HL-60/S4 (cell line): ENCODE measurements around the gene CD109.
"Not testable (repeated sequence)": the region's sequence is repeated elsewhere in the genome, so short reads cannot be mapped to it uniquely, and the experiment has no call there.

Experiments
- in situ Hi-C: fragments of 300-500 bp; cut with MboI; formaldehyde crosslinking; loops from 2 replicates; pipeline ENCODE4 v1.14.3; 2022; ENCODE audit warnings: low sequenced_read_pairs

Gene CD109

GRCh38 chr6:73683574-73683973 is 12.4 kb upstream of the CD109 start:
- in situ Hi-C loops: not testable (repeated sequence)

DNA sequence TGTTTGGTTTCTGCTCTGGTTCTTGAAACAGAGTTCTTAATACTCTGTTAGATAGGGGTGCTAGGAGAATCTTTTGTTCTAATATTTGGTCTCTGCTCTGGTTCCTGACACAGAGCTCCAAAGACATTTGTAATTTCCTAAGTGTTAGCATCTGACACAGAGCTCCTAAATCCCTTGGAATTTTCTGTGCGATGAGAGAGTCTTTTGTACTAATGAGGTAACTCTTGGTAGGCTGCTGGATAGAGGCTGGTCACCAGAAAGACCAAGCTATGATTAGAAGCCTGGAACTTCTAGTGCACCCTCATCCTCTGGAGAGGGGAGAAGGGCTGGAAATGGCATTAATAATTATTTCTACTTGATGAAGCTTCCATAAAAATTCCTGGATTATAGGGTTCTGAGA is 7.7 kb upstream of the CD109 start:
- in situ Hi-C loops: no loop called here

DNA sequence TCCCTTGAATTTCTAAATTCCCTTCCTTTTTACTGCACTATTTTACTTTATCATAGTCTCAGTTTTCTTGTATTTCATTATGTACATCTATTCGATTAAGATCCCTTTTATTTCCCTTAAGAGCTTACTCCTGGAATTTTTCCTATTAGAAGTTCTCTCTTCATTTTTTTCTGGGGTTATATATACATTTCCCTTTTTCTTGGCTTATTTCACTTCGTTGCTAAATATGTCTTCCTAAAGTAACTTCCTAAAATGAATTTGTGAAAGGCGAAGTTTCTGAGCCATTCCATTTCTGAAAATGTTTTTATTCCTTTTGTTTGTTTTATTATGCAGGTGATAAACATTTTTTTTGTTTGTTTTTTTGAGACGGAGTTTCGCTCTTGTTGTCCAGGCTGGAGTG is 5.9 kb upstream of the CD109 start:
- in situ Hi-C loops: no loop called here

DNA sequence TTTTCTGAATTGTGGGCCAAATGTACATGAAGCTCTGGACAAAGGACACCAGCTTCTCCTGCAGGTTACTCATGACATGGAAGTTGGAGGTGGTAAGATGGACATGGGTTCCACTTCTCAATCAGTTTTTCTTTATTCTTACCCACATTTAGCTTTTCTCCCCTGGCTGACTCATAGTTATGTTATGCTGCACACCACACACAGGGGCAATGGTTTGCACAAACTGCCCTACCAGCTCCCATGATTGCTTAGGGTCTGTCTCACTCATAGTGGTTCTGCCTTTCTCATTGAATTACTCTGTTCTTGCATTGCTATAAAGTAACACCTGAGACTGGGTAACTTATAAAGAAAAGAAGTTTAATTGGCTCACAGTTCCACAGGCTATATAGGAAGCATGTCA is 4.5 kb upstream of the CD109 start:
- in situ Hi-C loops: no loop called here

DNA sequence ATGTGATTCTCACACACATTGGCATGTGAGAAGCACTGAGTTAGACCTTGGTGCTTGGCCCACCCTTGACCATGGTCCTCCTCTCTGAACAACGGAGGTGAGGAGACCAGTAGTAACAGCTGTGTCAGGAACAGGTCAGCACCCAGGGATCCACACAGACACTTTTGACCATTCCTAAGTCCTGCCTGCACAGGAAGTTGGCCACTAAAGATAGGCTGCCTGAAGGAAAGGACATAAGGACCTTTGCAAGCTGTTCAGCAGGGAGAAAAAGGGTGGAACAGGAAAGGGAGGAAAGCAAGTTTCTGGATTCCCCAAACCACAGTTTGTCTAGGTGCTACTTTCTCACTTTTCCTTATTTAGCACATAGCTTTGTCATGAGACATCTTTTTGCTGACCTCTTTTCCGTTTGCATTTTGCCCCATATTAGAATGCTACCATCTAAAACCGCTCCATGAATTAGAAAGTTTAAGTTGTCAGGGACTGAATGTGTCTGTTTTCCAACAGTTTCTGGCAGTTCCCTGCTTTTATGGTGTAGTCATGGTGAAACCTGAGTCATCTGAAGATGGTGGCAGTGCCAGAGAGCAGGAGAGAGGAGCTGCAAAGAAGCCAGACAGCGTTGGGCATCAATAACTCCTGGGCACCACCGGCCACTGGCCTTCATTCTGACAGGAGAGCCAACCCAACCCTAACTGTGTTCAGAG is 1.1 kb upstream of the CD109 start:
- in situ Hi-C loops: no loop called here

- in situ Hi-C loops: no loop called here
Observed at GRCh38 chr6:73696966-73697655, 1.1 kb downstream of the CD109 start.

- in situ Hi-C loops: no loop called here
Observed at GRCh38 chr6:73699676-73700459, 3.9 kb downstream of the CD109 start.

- in situ Hi-C loops: no loop called here
Observed at GRCh38 chr6:73702444-73702843, 6.4 kb downstream of the CD109 start.

GRCh38 chr6:73703466-73703865 is 7.5 kb downstream of the CD109 start:
- in situ Hi-C loops: no loop called here

GRCh38 chr6:73704260-73704659 is 8.3 kb downstream of the CD109 start:
- in situ Hi-C loops: no loop called here

DNA sequence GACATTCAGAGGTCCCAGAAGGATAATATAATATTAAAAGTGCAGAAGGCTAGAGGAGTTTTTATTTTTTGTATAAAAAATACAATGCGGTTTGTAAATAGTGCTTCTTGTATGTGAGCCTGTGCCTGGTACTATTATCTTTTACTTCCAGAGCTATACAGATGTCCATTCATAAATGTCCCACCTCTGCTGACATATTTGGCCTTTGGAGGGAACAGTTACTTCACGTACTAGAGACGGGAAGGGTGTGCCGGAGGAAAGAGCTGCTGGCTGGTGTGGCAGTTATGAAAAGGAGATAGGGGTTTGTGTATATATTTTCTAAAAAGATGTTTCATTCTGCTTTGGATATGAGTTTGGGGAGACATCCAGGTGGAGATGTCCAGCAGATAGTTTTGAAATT is 8.8 kb downstream of the CD109 start:
- in situ Hi-C loops: no loop called here

DNA sequence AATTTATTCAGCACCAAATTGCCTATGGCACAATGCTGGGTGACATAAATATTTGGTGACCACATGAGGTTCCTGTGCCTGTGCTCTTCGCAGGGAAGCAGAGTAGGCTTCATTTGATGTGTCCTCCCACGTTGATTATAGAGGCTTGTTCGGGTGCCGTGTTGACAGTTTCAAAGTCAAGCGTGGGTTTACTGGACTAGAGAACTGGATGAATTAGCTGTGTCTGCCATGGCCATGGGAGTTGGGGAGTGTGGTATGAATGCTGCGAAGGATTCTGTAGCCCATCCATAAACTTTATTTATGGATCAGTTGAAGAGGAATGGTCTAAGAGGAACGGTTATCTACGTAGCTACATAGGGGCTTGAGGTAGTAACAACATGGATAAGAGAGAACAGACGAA is 11.0 kb downstream of the CD109 start:
- in situ Hi-C loops: no loop called here

- in situ Hi-C loops: no loop called here
Observed at GRCh38 chr6:73710470-73710869, 14.5 kb downstream of the CD109 start.

DNA sequence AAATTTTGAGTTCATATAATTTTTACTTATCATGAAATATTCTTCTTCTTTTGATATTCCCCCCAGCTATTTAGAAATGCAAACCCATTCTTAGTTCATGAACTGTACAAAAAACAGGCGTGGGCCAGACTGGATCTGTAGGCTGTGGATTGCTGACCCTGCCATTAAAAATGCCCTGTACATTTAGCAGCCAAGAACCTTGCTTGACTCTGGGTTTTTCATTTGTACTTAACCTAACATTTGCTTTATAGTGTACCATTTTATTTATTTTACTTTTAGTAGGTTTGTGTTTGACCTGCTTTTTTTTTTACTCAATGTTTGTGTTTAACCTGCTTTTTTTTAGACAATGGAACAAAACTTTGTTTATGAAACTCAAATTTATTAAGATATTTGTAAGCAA is 14.9 kb downstream of the CD109 start:
- in situ Hi-C loops: no loop called here

GRCh38 chr6:73712535-73713173 is 16.7 kb downstream of the CD109 start:
- in situ Hi-C loops: no loop called here

DNA sequence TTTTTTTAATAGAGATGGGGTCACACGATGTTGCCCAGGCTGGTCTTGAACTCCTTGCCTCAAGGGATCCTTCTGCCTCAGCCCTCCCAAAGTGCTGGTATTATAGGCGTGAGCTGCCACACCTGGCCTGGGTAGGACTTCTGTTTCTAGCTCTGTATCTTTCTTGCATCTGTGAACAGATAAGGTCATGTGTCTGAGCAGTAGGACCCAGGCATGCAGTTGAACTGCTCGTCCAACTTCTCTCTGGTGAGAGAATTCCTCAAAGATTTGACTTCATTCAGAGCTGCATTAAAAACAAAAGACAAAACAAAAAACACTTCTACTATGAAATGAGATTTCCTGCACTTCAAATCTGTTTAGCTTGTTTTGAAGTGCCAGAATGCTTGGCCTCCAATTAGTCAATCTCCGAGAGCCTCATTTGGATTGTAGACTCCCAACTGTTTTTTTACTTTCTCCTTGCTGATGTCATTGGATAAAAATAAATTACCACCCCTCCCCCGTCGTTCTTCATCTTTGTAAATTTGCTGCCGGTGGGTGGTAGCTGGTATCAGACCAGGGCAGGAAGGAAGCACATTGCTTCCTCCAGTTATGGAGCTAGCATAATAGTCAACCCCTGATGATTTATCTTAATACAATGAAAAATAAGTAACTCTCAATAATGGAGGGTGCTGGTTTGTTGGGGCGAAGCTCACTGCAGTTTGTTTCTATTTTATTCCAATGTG is 17.6 kb downstream of the CD109 start:
- in situ Hi-C loops: no loop called here

- in situ Hi-C loops: not testable (repeated sequence)
Observed at GRCh38 chr6:73715111-73715508, 19.1 kb downstream of the CD109 start.

- in situ Hi-C loops: no loop called here
Observed at GRCh38 chr6:73719046-73719445, 23.0 kb downstream of the CD109 start.

DNA sequence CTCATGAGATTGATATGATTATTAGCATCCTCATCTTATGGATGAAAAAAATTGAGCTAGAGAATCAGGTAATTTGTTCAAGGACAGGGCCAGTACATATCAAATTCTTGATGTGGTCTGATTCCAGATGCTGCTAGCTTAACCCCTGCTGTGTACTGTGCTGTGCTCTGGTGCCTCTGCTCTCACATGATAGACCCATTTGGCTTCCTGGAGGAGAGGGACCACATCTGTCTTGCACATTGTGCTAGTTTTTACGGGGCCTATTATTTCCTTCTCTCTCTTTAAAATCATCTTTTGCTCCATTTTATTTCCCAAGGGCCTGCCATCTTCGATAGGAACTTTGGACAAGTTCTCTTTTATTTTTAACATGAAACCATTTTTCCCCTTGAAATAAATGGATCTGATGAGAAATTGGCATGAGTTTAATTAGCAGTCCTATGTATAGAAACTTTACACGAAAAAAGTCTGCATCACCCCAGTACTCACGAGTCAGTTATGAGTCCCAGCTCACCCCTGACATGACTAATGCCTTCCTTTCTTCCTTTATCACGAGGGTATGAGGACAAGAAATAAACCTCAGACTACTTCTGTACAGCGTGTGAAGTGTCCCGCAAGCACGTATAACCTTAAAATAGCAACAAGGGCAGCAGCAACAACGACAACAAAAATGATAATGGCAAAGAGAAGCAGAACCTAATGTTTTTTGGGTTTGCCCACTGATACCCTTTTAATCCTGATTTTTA is 26.5 kb downstream of the CD109 start:
- in situ Hi-C loops: no loop called here

- in situ Hi-C loops: not testable (repeated sequence)
Observed at GRCh38 chr6:73723480-73723879, 27.5 kb downstream of the CD109 start.
